HepG2 (cell line): ENCODE measurements around the gene PPP1R27. TPM values are rescaled to one million over a fixed set of nuclear protein-coding genes. Genes with fewer than 3 reads are reported as not detected.

Experiments
- ASH2L ChIP-seq: fragments of 300-600, 200-600 bp; sonication (generic); IDR thresholded peaks from 2 replicates; pipeline ENCODE4 v1.7.0; 2017; ENCODE audit warnings: low read depth, mild to moderate bottlenecking, moderate library complexity, mixed read lengths, low read length; ENCODE audit not compliant: insufficient read length
- EP300 ChIP-seq, 3 experiments: sonication (generic) in 1 of 3; formaldehyde crosslinking in 1 of 3; IDR thresholded peaks; 2 replicates each; pipeline versions ENCODE4 v1.5.1 to v1.6.1; 2011 to 2020; ENCODE audit warnings: low read depth in 2 of 3, low read length in 2 of 3, borderline replicate concordance in 1 of 3, improper control_type of control experiment in 1 of 3, mild to moderate bottlenecking in 1 of 3, missing genetic modification reagents in 1 of 3, moderate library complexity in 1 of 3
- FOXA3 ChIP-seq: IDR thresholded peaks from 2 replicates; pipeline ENCODE4 v1.6.1; 2016; ENCODE audit warnings: missing genetic modification reagents, missing compliant biosample characterization
- HNRNPLL ChIP-seq: fragments of 200-400 bp; formaldehyde crosslinking; IDR thresholded peaks from 2 replicates; pipeline ENCODE4 v1.6.1; 2017; ENCODE audit warnings: mild to moderate bottlenecking, low read depth, low read length; ENCODE audit not compliant: poor library complexity, severe bottlenecking
- HOXA9 ChIP-seq: sonication (generic); formaldehyde crosslinking; IDR thresholded peaks from 2 replicates; pipeline ENCODE4 v1.8.1; 2022; ENCODE audit warnings: missing genetic modification reagents, mild to moderate bottlenecking, moderate library complexity, borderline replicate concordance
- IKZF4 ChIP-seq: sonication (generic); formaldehyde crosslinking; IDR thresholded peaks from 2 replicates; pipeline ENCODE4 v1.5.1; 2020; ENCODE audit warnings: borderline replicate concordance, mild to moderate bottlenecking, low read depth, missing genetic modification reagents; ENCODE audit errors: not compliant biosample characterization
- ISL2 ChIP-seq: sonication (generic); formaldehyde crosslinking; IDR thresholded peaks from 2 replicates; pipeline ENCODE4 v1.5.0; 2020; ENCODE audit warnings: missing genetic modification reagents
- KDM3A ChIP-seq: IDR thresholded peaks from 2 replicates; pipeline ENCODE4 v1.6.1; 2018; ENCODE audit warnings: low read depth, missing compliant biosample characterization
- MEF2D ChIP-seq: sonication (generic); formaldehyde crosslinking; IDR thresholded peaks from 2 replicates; pipeline ENCODE4 v1.5.1; 2020; ENCODE audit warnings: mild to moderate bottlenecking, missing genetic modification reagents
- RBFOX2 ChIP-seq: fragments of 200-400 bp; formaldehyde crosslinking; IDR thresholded peaks from 2 replicates; pipeline ENCODE4 v1.6.1; 2017; ENCODE audit warnings: low read depth, mild to moderate bottlenecking, low read length
- TEAD3 ChIP-seq: optimal IDR thresholded peaks from 2 replicates; pipeline ENCODE3; 2016; ENCODE audit warnings: borderline replicate concordance
- ZNF253 ChIP-seq: sonication (generic); formaldehyde crosslinking; IDR thresholded peaks from 2 replicates; pipeline ENCODE4 v1.8.0; 2022; ENCODE audit warnings: mild to moderate bottlenecking, missing genetic modification reagents, borderline replicate concordance
- ZNF3 ChIP-seq: IDR thresholded peaks from 2 replicates; pipeline ENCODE4 v1.7.0; 2017; ENCODE audit warnings: inconsistent platforms
- ZNF335 ChIP-seq: sonication (generic); formaldehyde crosslinking; IDR thresholded peaks from 2 replicates; pipeline ENCODE4 v1.4.0; 2020; ENCODE audit warnings: missing genetic modification reagents
- polyA plus RNA-seq, 8 experiments: library from polyadenylated mRNA; depleted of rRNA in 3 of 8; stranded (reverse) in 7 of 8; unstranded in 1 of 8; fragments of >200 nt; fragmentation: Illumina TruSeq in 4 of 8; extraction: Trizol in 4 of 8; gene quantifications; 2 replicates each; pipeline versions ENCODE4 v1.2.1 to v1.2.3, GENCODE V29; 2011 to 2016; ENCODE audit warnings: low read depth in 4 of 8, missing spikeins in 1 of 8, mixed read lengths in 1 of 8; ENCODE audit not compliant: insufficient read depth in 1 of 8
- total RNA-seq, 5 experiments: library from RNA; depleted of rRNA; stranded (reverse); fragments of >200 nt; fragmentation: Illumina TruSeq; extraction: Trizol; gene quantifications; 2 replicates each; pipeline ENCODE4 v1.2.3, GENCODE V29; 2016; ENCODE audit warnings: low read depth in 1 of 5
- TF ChIP-seq, protein P1 (sequence below): sonication (generic); formaldehyde crosslinking; IDR thresholded peaks from 2 replicates; pipeline ENCODE4 v1.5.0; 2020; ENCODE audit warnings: mild to moderate bottlenecking, missing genetic modification reagents, borderline replicate concordance
- TF ChIP-seq, protein P2 (sequence below): sonication (generic); formaldehyde crosslinking; IDR thresholded peaks from 2 replicates; pipeline ENCODE4 v1.9.0; 2022; ENCODE audit warnings: low read depth, missing genetic modification reagents

PPP1R27 gene
- total and polyA plus RNA-seq, 2 of the 13 experiments (the other 11 are each of a cell fraction or from before 2014, with no cell fraction given), result 0.17 to 1.00 TPM

DNA sequence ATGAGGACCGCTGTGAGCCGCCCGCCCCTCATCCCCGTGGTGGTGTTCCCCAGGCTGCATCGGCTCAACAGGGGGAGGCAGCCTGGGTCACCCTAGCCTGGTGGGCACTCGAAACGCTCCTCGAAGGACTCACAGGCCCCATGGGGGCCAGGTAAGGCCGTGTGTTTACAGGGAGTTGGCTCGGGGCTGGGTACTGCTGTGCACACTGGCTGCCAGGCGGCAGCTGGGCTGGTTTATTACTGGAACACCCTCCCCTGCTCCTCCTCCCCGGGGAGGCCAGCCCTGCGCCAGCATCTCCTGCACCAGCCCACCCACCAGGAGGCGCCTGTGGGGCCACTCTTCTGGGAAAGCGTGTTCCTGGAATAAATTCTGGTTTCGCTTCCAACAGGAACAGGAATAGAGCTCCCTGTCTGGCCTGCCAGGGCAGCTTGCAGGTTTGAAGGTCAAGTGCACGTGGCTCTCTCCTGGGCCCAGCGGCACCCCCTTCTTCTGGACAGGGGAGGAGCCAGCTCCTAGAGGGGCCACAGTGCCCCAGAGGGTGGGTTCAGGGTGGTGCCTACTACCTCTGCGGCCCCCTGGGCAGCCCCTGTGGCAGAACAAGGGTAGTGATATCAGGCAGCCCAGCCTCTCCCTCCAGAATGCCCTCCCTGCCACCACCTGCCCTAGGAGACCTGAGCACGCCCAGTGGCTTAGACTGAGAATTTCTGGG lies 13.1 kb downstream of the PPP1R27 start (continued):
- peak; percentile 17 for TF ChIP-seq TEAD3 (CRISPR knock-in tag)
- peak; percentile 58; the same call in 1 of the 2 replicates for TF ChIP-seq MEF2D
- TF ChIP-seq KDM3A, result peak; percentile 73; the same call in 1 of the 2 replicates
- 0 out of 2 replicates have a peak, but pooled peaks have one; percentile 26 for TF ChIP-seq ZNF3 (CRISPR knock-in tag)
- peak in 1 of 2 experiments; percentile 29; a peak in 1 of 4 replicates for TF ChIP-seq EP300 (IDR thresholded peaks at IDR 0.05; ENCODE audit: low read depth in 2 of 2, low read length in 2 of 2)
- no peak; the same call in 1 of the 2 replicates for TF ChIP-seq EP300 (CRISPR knock-in tag; IDR thresholded peaks at IDR 0.05; ENCODE audit: borderline replicate concordance)
- no peak; the same call in 1 of the 2 replicates for TF ChIP-seq ISL2 (CRISPR knock-in tag)
- TF ChIP-seq IKZF4 (CRISPR knock-in tag), result peak; percentile 22
- TF ChIP-seq RBFOX2, result peak; percentile 54; the same call in 1 of the 2 replicates
- peak; percentile 33; the same call in 1 of the 2 replicates for TF ChIP-seq ZNF253
- no peak for TF ChIP-seq HOXA9 (CRISPR knock-in tag)
- TF ChIP-seq, protein P1, sequence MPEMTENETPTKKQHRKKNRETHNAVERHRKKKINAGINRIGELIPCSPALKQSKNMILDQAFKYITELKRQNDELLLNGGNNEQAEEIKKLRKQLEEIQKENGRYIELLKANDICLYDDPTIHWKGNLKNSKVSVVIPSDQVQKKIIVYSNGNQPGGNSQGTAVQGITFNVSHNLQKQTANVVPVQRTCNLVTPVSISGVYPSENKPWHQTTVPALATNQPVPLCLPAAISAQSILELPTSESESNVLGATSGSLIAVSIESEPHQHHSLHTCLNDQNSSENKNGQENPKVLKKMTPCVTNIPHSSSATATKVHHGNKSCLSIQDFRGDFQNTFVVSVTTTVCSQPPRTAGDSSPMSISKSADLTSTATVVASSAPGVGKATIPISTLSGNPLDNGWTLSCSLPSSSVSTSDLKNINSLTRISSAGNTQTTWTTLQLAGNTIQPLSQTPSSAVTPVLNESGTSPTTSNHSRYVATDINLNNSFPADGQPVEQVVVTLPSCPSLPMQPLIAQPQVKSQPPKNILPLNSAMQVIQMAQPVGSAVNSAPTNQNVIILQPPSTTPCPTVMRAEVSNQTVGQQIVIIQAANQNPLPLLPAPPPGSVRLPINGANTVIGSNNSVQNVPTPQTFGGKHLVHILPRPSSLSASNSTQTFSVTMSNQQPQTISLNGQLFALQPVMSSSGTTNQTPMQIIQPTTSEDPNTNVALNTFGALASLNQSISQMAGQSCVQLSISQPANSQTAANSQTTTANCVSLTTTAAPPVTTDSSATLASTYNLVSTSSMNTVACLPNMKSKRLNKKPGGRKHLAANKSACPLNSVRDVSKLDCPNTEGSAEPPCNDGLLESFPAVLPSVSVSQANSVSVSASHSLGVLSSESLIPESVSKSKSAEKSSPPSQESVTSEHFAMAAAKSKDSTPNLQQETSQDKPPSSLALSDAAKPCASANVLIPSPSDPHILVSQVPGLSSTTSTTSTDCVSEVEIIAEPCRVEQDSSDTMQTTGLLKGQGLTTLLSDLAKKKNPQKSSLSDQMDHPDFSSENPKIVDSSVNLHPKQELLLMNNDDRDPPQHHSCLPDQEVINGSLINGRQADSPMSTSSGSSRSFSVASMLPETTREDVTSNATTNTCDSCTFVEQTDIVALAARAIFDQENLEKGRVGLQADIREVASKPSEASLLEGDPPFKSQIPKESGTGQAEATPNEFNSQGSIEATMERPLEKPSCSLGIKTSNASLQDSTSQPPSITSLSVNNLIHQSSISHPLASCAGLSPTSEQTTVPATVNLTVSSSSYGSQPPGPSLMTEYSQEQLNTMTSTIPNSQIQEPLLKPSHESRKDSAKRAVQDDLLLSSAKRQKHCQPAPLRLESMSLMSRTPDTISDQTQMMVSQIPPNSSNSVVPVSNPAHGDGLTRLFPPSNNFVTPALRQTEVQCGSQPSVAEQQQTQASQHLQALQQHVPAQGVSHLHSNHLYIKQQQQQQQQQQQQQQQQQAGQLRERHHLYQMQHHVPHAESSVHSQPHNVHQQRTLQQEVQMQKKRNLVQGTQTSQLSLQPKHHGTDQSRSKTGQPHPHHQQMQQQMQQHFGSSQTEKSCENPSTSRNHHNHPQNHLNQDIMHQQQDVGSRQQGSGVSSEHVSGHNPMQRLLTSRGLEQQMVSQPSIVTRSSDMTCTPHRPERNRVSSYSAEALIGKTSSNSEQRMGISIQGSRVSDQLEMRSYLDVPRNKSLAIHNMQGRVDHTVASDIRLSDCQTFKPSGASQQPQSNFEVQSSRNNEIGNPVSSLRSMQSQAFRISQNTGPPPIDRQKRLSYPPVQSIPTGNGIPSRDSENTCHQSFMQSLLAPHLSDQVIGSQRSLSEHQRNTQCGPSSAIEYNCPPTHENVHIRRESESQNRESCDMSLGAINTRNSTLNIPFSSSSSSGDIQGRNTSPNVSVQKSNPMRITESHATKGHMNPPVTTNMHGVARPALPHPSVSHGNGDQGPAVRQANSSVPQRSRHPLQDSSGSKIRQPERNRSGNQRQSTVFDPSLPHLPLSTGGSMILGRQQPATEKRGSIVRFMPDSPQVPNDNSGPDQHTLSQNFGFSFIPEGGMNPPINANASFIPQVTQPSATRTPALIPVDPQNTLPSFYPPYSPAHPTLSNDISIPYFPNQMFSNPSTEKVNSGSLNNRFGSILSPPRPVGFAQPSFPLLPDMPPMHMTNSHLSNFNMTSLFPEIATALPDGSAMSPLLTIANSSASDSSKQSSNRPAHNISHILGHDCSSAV (CRISPR knock-in tag), result no peak
- peak; percentile 47; the same call in 1 of the 2 replicates for TF ChIP-seq FOXA3 (CRISPR knock-in tag)
- TF ChIP-seq ASH2L, result peak; percentile 24
- TF ChIP-seq, protein P2, sequence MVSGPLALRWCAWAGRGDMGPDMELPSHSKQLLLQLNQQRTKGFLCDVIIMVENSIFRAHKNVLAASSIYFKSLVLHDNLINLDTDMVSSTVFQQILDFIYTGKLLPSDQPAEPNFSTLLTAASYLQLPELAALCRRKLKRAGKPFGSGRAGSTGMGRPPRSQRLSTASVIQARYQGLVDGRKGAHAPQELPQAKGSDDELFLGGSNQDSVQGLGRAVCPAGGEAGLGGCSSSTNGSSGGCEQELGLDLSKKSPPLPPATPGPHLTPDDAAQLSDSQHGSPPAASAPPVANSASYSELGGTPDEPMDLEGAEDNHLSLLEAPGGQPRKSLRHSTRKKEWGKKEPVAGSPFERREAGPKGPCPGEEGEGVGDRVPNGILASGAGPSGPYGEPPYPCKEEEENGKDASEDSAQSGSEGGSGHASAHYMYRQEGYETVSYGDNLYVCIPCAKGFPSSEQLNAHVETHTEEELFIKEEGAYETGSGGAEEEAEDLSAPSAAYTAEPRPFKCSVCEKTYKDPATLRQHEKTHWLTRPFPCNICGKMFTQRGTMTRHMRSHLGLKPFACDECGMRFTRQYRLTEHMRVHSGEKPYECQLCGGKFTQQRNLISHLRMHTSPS (CRISPR knock-in tag), result peak; percentile 59; the same call in 1 of the 2 replicates
- peak; percentile 43 for TF ChIP-seq HNRNPLL
- TF ChIP-seq ZNF335 (CRISPR knock-in tag), result peak; percentile 80; the same call in 1 of the 2 replicates
